Endothelial cell of umbilical vein (primary cell): ENCODE measurements around the gene KRTAP5-1. TPM values are rescaled to one million over a fixed set of nuclear protein-coding genes. Genes with fewer than 3 reads are reported as not detected.

ENCODE experiments used
- BruUV-seq: library from RNA; stranded (reverse); fragments of 400-500 nt; replicated peaks from 2 replicates; lab custom pipeline; 2021; lab: Mats Ljungman, UMichigan
- CTCF ChIA-PET: fragments of 300-600, 350-600 bp; sonication (Branson Sonifier 250); formaldehyde crosslinking; loops from one replicate; lab custom pipeline; 2021; ENCODE audit warnings: antibody characterized with exemption, inconsistent platforms; lab: Charles Lee
- POLR2A ChIA-PET: fragments of 300-600, 350-600 bp; sonication (Branson Sonifier 250); formaldehyde crosslinking; loops from one replicate; lab custom pipeline; 2021; ENCODE audit warnings: antibody characterized with exemption, inconsistent platforms; lab: Charles Lee
- DNase-seq: peaks from one replicate; pipeline ENCODE4 v3.0.0-alpha.2; 2011; ENCODE audit warnings: low read depth, low spot score
- FAIRE-seq: peaks from 2 replicates; lab custom pipeline; 2011; peaks lifted over from hg19 to GRCh38; lab: Jason Lieb, UNC
- H2AFZ ChIP-seq: 2 replicates; pipeline ENCODE4 v1.6.0; 2012; ENCODE audit warnings: low read depth, low read length, control low read depth, inconsistent platforms
- H3K27ac ChIP-seq: 2 replicates; pipeline ENCODE4 v1.5.1; 2011; ENCODE audit warnings: low read depth, mild to moderate bottlenecking, control low read depth, low read length, moderate library complexity; ENCODE audit not compliant: insufficient read depth
- H3K27me3 ChIP-seq, 2 experiments: 2 replicates each; pipeline versions ENCODE4 v1.6.0 to v1.6.1; 2011; ENCODE audit warnings: low read length in 2 of 2, mixed read lengths in 1 of 2; ENCODE audit not compliant: control insufficient read depth in 2 of 2, insufficient read depth in 2 of 2
- H3K36me3 ChIP-seq, 2 experiments: 2 replicates in 1 of 2; 3 replicates in 1 of 2; pipeline ENCODE4 v1.5.1; 2011; ENCODE audit warnings: low read length in 2 of 2, mild to moderate bottlenecking in 1 of 2, moderate library complexity in 1 of 2; ENCODE audit not compliant: control insufficient read depth in 2 of 2, insufficient read depth in 2 of 2; ENCODE audit errors: extremely low read depth in 1 of 2
- H3K4me1 ChIP-seq: 3 replicates; pipeline ENCODE4 v1.5.1; 2011; ENCODE audit warnings: mild to moderate bottlenecking, low read length; ENCODE audit not compliant: control insufficient read depth, insufficient read depth; ENCODE audit errors: extremely low read depth
- H3K4me2 ChIP-seq: 2 replicates; pipeline ENCODE4 v1.6.1; 2011; ENCODE audit warnings: low read length, control low read depth, mixed read lengths; ENCODE audit not compliant: insufficient read depth
- H3K4me3 ChIP-seq, 3 experiments: fragments of 200-600 bp in 1 of 3; sonication (generic), shearing (Covaris generic) in 1 of 3; replicated peaks in 1 of 3; 2 replicates each; pipeline ENCODE4 v1.5.1; 2011 to 2016; ENCODE audit warnings: control low read depth in 3 of 3, low read length in 3 of 3, mild to moderate bottlenecking in 2 of 3, inconsistent platforms in 1 of 3, low read depth in 1 of 3, moderate library complexity in 1 of 3; ENCODE audit not compliant: insufficient read depth in 1 of 3
- H3K79me2 ChIP-seq: 2 replicates; pipeline ENCODE4 v1.6.0; 2012; ENCODE audit warnings: low read length, inconsistent platforms; ENCODE audit not compliant: control insufficient read depth, insufficient read depth
- H3K9ac ChIP-seq: replicated peaks from 2 replicates; pipeline ENCODE3; 2011; ENCODE audit warnings: low read length, control low read depth; ENCODE audit not compliant: insufficient read depth; ENCODE audit errors: extremely low read depth
- H3K9me1 ChIP-seq: replicated peaks from 3 replicates; pipeline ENCODE4 v1.6.0; 2011; ENCODE audit warnings: mild to moderate bottlenecking, low read length; ENCODE audit not compliant: control insufficient read depth, insufficient read depth; ENCODE audit errors: extremely low read depth
- H3K9me3 ChIP-seq: replicated peaks from 2 replicates; pipeline ENCODE4 v1.5.1; 2012; ENCODE audit warnings: low read length, inconsistent platforms; ENCODE audit not compliant: control insufficient read depth, insufficient read depth
- H4K20me1 ChIP-seq: replicated peaks from 2 replicates; pipeline ENCODE3; 2011; ENCODE audit warnings: mild to moderate bottlenecking, low read length; ENCODE audit not compliant: control insufficient read depth, insufficient read depth; ENCODE audit errors: extremely low read depth
- EZH2 ChIP-seq: IDR thresholded peaks from 2 replicates; pipeline ENCODE4 v1.6.1; 2012; ENCODE audit warnings: borderline replicate concordance, low read depth, mild to moderate bottlenecking, moderate library complexity, low read length, inconsistent platforms; ENCODE audit not compliant: severe bottlenecking
- FOS ChIP-seq: IDR thresholded peaks from 2 replicates; pipeline ENCODE4 v1.6.1; 2011; ENCODE audit warnings: mild to moderate bottlenecking, low read length, moderate library complexity, borderline replicate concordance; ENCODE audit not compliant: insufficient read depth
- GATA2 ChIP-seq: IDR thresholded peaks from 2 replicates; pipeline ENCODE4 v1.7.0; 2011; ENCODE audit warnings: low read depth, mild to moderate bottlenecking, moderate library complexity, mixed read lengths, low read length; ENCODE audit not compliant: insufficient read length, insufficient read depth
- JUN ChIP-seq: IDR thresholded peaks from 2 replicates; pipeline ENCODE4 v1.6.1; 2011; ENCODE audit warnings: borderline replicate concordance, low read depth; ENCODE audit not compliant: insufficient read length, insufficient read depth
- MYC ChIP-seq: IDR thresholded peaks from one replicate; pipeline ENCODE4 v1.6.1; 2011; ENCODE audit warnings: mild to moderate bottlenecking, low read depth, low read length
- POLR2A ChIP-seq: IDR thresholded peaks from 2 replicates; pipeline ENCODE4 v1.6.1; 2012; ENCODE audit warnings: low read depth, mild to moderate bottlenecking, control low read depth, low read length
- POLR2AphosphoS5 ChIP-seq: IDR thresholded peaks from 2 replicates; pipeline ENCODE4 v1.6.1; 2012; ENCODE audit warnings: low read depth, mild to moderate bottlenecking, control low read depth, low read length, moderate library complexity; ENCODE audit not compliant: insufficient read depth
- dilution Hi-C: fragments of 300-500 bp; cut with MboI; formaldehyde crosslinking; loops from one replicate; pipeline ENCODE4 v1.15.0; 2019; ENCODE audit warnings: low sequenced_read_pairs; ENCODE audit not compliant: extremely low pct_ligation_motif_present
- intact Hi-C: fragments of 100-400 bp; cut with micrococcal nuclease; formaldehyde crosslinking; loops from one replicate; pipeline ENCODE4 v1.10.0; 2022
- polyA plus RNA-seq, 4 experiments: library from polyadenylated mRNA; depleted of rRNA in 3 of 4; stranded (reverse) in 3 of 4; unstranded in 1 of 4; fragments of >200 nt; gene quantifications; 2 replicates each; pipeline versions ENCODE4 v1.2.1 to v1.2.3, GENCODE V29; 2011 to 2012; ENCODE audit warnings: missing spikeins in 1 of 4
- total RNA-seq: library from RNA; stranded (reverse); gene quantifications from 2 replicates; pipeline ENCODE4 v1.2.3, GENCODE V29; 2021
- TF ChIP-seq, protein P1 (sequence below), 2 donors: IDR thresholded peaks; 1 replicate in 1 of 2; 2 replicates in 1 of 2; pipeline ENCODE4 v1.5.1; 2011; ENCODE audit warnings: low read length in 2 of 2, mild to moderate bottlenecking in 2 of 2, moderate library complexity in 2 of 2, control low read depth in 1 of 2, inconsistent platforms in 1 of 2, low read depth in 1 of 2; ENCODE audit not compliant: insufficient read depth in 1 of 2; ENCODE audit errors: extremely low read depth in 1 of 2
- TF ChIP-seq, protein P2 (sequence below): IDR thresholded peaks from 2 replicates; pipeline ENCODE4 v1.6.1; 2011; ENCODE audit not compliant: insufficient read depth, insufficient read length

KRTAP5-1 gene
- total and polyA plus RNA-seq, 2 donors (not counting 3 experiments of a cell fraction or from before 2014, with no cell fraction given): not detected

DNA sequence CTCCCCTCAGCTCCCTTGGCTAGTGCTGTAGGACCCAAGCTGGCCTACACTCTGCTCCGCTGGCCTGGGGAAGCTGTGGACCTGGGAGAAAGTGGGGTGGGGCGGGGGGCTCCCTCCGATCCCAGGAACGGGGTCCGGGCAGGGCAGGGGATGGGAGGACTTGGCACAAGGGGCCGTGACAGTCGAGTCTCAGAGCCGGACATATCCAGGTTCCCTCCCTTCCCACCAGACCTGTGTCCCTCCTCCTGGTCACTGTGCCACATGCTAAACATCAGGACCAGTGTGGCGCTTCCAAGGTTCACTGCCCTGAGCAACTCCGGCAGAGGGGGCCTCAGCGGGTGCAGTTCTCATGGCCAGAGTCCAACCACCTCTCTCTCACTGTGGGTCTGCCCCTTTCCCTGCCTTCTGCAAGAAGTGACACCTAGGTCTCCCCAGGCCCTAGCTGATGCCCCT is 15.1 kb downstream of the KRTAP5-1 start:
- no peaks in the 10 kb centered on the region for H4K20me1 ChIP-seq
- DNase-seq (no peak), FAIRE-seq (no peak)
- no peak overlapping the region for H3K27ac ChIP-seq
- H3K4me3 ChIP-seq: no peak overlapping the region
- BruUV-seq: no TSS peak
- TF ChIP-seq POLR2A: no peak
- TF ChIP-seq GATA2: no peak
- TF ChIP-seq MYC: no peak
- no peak for TF ChIP-seq POLR2AphosphoS5
- TF ChIP-seq FOS: no peak
- TF ChIP-seq EZH2: no peak
- TF ChIP-seq, protein P1, sequence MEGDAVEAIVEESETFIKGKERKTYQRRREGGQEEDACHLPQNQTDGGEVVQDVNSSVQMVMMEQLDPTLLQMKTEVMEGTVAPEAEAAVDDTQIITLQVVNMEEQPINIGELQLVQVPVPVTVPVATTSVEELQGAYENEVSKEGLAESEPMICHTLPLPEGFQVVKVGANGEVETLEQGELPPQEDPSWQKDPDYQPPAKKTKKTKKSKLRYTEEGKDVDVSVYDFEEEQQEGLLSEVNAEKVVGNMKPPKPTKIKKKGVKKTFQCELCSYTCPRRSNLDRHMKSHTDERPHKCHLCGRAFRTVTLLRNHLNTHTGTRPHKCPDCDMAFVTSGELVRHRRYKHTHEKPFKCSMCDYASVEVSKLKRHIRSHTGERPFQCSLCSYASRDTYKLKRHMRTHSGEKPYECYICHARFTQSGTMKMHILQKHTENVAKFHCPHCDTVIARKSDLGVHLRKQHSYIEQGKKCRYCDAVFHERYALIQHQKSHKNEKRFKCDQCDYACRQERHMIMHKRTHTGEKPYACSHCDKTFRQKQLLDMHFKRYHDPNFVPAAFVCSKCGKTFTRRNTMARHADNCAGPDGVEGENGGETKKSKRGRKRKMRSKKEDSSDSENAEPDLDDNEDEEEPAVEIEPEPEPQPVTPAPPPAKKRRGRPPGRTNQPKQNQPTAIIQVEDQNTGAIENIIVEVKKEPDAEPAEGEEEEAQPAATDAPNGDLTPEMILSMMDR (IDR thresholded peaks at IDR 0.05; ENCODE audit: extremely low read depth in 1 of 2, insufficient read depth in 1 of 2, low read depth in 1 of 2, low read length in 2 of 2): no peak
- no peak for TF ChIP-seq JUN
- TF ChIP-seq, protein P2, sequence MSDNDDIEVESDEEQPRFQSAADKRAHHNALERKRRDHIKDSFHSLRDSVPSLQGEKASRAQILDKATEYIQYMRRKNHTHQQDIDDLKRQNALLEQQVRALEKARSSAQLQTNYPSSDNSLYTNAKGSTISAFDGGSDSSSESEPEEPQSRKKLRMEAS: no peak
- peaks cover 10 to 16% of the 10 kb centered on the region in 2 experiments for H3K27me3 ChIP-seq
- H3K79me2 ChIP-seq: no peaks in the 10 kb centered on the region
- H3K36me3 ChIP-seq: no peaks in the 10 kb centered on the region
- H3K9me3 ChIP-seq: no peaks in the 10 kb centered on the region
- intact Hi-C loops: loop anchor here (5.0 to 10.0 kb wide), 3 partner anchors 33 to 308 kb away; partner anchors contain the start of gene TOLLIP
- no peak overlapping the region for H2AFZ ChIP-seq
- H3K9ac ChIP-seq: no peak overlapping the region
- no peaks in the 10 kb centered on the region for H3K9me1 ChIP-seq
- ChIA-PET CTCF (interaction anchor here (0.7 to 1.4 kb wide), 3 partner anchors 11 to 25 kb away, joined by 3 to 6 read pairs (median 5); no protein-coding TSS in a partner anchor), POLR2A (no interaction called here)
- peaks cover 5% of the 10 kb centered on the region for H3K4me1 ChIP-seq
- dilution Hi-C loops: no loop called here
- H3K4me2 ChIP-seq: no peak overlapping the region
